GM12801 (cell line): ENCODE data around the gene KHNYN.

Experiments used
- CTCF ChIP-seq: IDR thresholded peaks from one replicate; pipeline ENCODE4 v1.5.1; 2011; ENCODE audit warnings: control low read depth; ENCODE audit not compliant: insufficient read length; ENCODE audit errors: extremely low read depth

Gene KHNYN

DNA sequence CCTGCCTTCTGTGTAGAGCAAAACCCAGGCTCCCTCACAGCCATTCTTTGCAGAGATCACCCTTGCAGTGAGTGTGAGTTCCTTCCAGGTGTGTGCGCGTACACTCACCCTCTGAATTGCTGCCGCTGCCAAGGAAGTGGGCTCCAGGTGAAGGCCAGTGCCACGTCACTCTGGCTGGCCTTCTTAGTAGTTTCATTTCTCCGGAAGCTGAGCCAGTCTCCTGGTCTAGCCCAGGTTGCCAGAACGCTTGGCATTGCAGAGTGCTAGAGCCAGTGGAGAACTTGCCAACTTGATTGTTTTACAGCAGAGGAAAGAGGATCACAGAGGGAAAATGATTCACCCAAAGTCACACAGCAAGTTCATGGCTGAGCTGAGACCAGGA, 11.3 kb upstream of the KHNYN start:
- TF ChIP-seq CTCF = no peak

DNA sequence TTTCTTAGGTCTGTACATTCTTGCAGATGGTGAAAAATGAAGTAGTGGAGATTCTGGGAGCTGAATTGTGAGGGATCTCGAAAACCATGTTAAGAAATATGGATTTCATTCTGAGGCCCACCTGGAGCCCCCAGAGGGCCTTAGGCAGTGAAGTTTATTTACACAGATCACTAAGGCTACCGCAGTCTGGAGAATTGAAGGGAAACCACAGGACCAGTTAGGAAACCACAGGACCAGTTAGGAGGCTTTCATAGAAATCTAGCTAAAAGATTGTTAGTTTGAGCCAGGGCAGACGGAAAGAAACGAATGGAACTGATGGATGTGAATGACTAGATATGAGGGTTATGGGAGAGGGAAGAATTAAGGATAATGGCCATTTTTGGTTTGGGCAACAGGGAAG, 7.5 kb upstream of the KHNYN start:
- TF ChIP-seq CTCF = no peak

DNA sequence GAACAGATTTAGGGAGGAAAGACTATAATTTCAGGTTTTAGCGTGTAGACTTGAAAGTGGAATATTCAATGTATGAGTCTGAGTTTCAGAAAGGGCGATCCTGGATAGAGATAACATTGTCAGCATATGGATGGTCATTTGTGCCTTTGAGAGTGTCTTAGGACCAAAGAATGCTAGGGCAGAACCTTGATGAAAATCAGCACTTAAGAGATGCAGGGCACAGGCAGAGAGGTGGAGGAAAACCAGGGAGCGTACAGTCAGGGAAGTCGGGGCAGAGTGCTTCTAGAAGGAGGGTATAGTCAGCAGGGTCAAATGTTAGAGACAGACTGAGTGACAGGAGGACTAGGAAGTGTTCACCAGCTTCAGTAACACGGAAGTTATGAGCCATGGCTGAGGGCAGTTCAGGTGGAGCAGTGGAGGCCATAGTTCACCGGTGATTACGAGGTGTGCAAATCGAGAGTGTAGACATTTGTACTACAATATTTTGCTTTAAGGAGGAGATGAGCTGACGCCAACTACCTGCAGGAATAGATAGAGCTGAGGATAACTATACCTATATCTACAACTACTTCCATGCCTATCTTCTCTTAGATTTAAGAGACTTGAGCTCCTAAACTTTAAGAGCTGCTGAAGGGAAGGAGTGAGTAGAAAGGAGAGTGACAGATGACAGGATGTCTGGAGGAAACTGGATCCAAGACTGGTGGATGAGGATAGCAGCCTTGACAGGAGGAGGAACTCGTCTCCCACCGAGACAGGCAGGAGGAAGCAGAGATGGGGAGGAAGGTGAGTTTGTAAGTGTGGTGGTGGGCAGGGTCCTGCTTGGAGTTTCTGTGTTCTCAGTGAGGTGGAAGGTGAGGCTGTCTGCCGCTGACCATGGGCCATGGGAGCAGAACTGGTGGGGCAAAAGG, 6.8 kb upstream of the KHNYN start:
- no peak for TF ChIP-seq CTCF

- no peak for TF ChIP-seq CTCF
Observed at GRCh38 chr14:24425704-24426103, 4.0 kb upstream of the KHNYN start.

GRCh38 chr14:24426150-24426911, 3.4 kb upstream of the KHNYN start:
- no peak for TF ChIP-seq CTCF

DNA sequence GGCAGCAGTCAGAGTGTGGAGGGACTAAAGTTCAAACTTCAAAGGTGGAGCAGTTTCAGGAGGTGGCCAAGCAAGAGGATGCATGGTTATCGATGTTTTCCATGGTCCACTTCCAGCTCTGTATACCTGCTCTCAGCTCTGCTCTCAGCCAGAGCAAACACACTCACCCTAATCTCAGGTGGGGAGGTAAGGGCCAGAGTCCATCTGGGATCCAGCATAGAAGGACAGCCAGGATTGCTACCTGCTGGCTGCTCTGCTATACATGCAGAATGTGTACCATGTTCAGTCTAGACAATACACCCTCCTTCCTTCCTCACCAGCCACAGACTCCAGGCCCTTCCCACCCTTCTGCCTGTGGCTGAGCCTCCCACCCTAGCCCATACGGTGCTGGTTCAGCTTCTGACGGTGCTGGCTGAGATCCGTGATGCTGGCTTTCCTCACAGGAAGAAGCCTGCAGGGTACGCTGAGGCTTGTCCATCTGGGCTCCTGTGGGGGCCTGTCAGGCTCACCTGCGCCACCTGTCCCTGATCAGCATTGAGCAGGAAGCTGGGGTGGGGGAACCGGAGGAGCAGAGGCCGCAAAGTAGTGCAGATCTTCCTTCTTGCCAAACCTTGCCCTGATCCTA, 2.7 kb upstream of the KHNYN start:
- TF ChIP-seq CTCF = no peak
